ENCODE measurements around the gene STMN1.

STMN1 gene

GRCh38 chr1:25863486-25864262 is 42.5 kb downstream of the STMN1 start:
- no peak overlapping the region for H3K4me3 ChIP-seq
- peaks cover 14% of the 10 kb centered on the region for H3K36me3 ChIP-seq
- no peak overlapping the region for H3K9ac ChIP-seq
- H3K27ac ChIP-seq, result peak overlapping the region; percentile 81; the same call in 1 of the 2 replicates
- no peak for TF ChIP-seq Cebpa-rat (IDR thresholded peaks at IDR 0.05)
- H3K9me3 ChIP-seq, result no peaks in the 10 kb centered on the region
- no peak overlapping the region for H3K4me2 ChIP-seq
- no peaks in the 10 kb centered on the region for H4K20me1 ChIP-seq
- peaks cover 38% of the 10 kb centered on the region for H3K4me1 ChIP-seq
- H3K27me3 ChIP-seq, result no peaks in the 10 kb centered on the region

GRCh38 chr1:25862785-25863485 is 43.3 kb downstream of the STMN1 start:
- Histone ChIP-seq H3K27ac (peak overlapping the region; percentile 81), H3K4me1 (peaks cover 45% of the 10 kb centered on the region), H3K4me2 (peak overlapping the region; percentile 91; the same call in 1 of the 2 replicates), H3K36me3 (peaks cover 14% of the 10 kb centered on the region), H3K27me3 (no peaks in the 10 kb centered on the region), H3K9ac (no peak overlapping the region), H3K9me3 (no peaks in the 10 kb centered on the region), H4K20me1 (no peaks in the 10 kb centered on the region), H3K4me3 (no peak overlapping the region)
- no peak for TF ChIP-seq Cebpa-rat (IDR thresholded peaks at IDR 0.05)

GRCh38 chr1:25861316-25862286 is 44.6 kb downstream of the STMN1 start:
- peak overlapping the region; percentile 81 for H3K27ac ChIP-seq
- peak overlapping the region; percentile 59 for H3K9ac ChIP-seq
- peak overlapping the region; percentile 76 for H3K4me3 ChIP-seq

GRCh38 chr1:25858906-25859789 is 47.1 kb downstream of the STMN1 start, which contains the start of gene AUNIP:
Gene AUNIP, minus strand, starts transcription at chr1:25859457. Its CDS starts 100 bp downstream, at chr1:25859357.
- Histone ChIP-seq H4K20me1 (no peaks in the 10 kb centered on the region), H3K4me3 (peak within 1 kb of the TSS; percentile 76), H3K4me2 (peak within 1 kb of the TSS; percentile 91), H3K9me3 (no peaks in the 10 kb centered on the region), H3K9ac (peak within 1 kb of the TSS; percentile 84), H3K4me1 (peaks cover 48% of the 10 kb centered on the region), H3K36me3 (peaks cover 14% of the 10 kb centered on the region), H3K27me3 (no peaks in the 10 kb centered on the region), H3K27ac (peak within 1 kb of the TSS; percentile 81)
- TF ChIP-seq Cebpa-rat (IDR thresholded peaks at IDR 0.05), result no peak

More at GRCh38 chr1:25861316-25862286, 44.6 kb downstream of the STMN1 start:
- Histone ChIP-seq H3K9me3 (no peaks in the 10 kb centered on the region), H3K27me3 (no peaks in the 10 kb centered on the region), H3K36me3 (peaks cover 14% of the 10 kb centered on the region), H4K20me1 (no peaks in the 10 kb centered on the region), H3K4me1 (peaks cover 48% of the 10 kb centered on the region), H3K4me2 (peak overlapping the region; percentile 91)
- no peak for TF ChIP-seq Cebpa-rat (IDR thresholded peaks at IDR 0.05)

GRCh38 chr1:25858494-25858893 is 47.7 kb downstream of the STMN1 start:
- peak overlapping the region; percentile 76 for H3K4me3 ChIP-seq
- H3K27me3 ChIP-seq, result no peaks in the 10 kb centered on the region
- no peaks in the 10 kb centered on the region for H3K9me3 ChIP-seq
- peaks cover 48% of the 10 kb centered on the region for H3K4me1 ChIP-seq
- peak overlapping the region; percentile 84 for H3K9ac ChIP-seq
- H3K36me3 ChIP-seq, result peaks cover 14% of the 10 kb centered on the region
- TF ChIP-seq Cebpa-rat (IDR thresholded peaks at IDR 0.05), result no peak
- H4K20me1 ChIP-seq, result no peaks in the 10 kb centered on the region
- peak overlapping the region; percentile 91 for H3K4me2 ChIP-seq
- H3K27ac ChIP-seq, result peak overlapping the region; percentile 81; the same call in 1 of the 2 replicates

- no peak overlapping the region for H3K4me2 ChIP-seq
Measured at GRCh38 chr1:25856856-25857255, 49.4 kb downstream of the STMN1 start.

GRCh38 chr1:25854554-25854953 is 51.7 kb downstream of the STMN1 start:
- Histone ChIP-seq H3K27me3 (no peaks in the 10 kb centered on the region), H3K36me3 (0 out of 2 replicates have a peak, but pooled peaks cover 9% of the 10 kb centered on the region), H3K27ac (no peak overlapping the region), H3K9ac (no peak overlapping the region), H4K20me1 (no peaks in the 10 kb centered on the region), H3K4me3 (no peak overlapping the region), H3K4me2 (no peak overlapping the region), H3K4me1 (peaks cover 14% of the 10 kb centered on the region), H3K9me3 (no peaks in the 10 kb centered on the region)
- TF ChIP-seq Cebpa-rat (IDR thresholded peaks at IDR 0.05), result no peak

More at GRCh38 chr1:25856856-25857255, 49.4 kb downstream of the STMN1 start:
- Histone ChIP-seq H3K27me3 (no peaks in the 10 kb centered on the region), H3K4me3 (no peak overlapping the region), H3K9ac (no peak overlapping the region), H3K9me3 (no peaks in the 10 kb centered on the region), H3K27ac (no peak overlapping the region), H3K36me3 (0 out of 2 replicates have a peak, but pooled peaks cover 7% of the 10 kb centered on the region), H4K20me1 (no peaks in the 10 kb centered on the region), H3K4me1 (peaks cover 35% of the 10 kb centered on the region)
- no peak for TF ChIP-seq Cebpa-rat (IDR thresholded peaks at IDR 0.05)
